Mesenchymal stem cell (in vitro differentiated cells and primary cell): ENCODE results near the gene PIK3R2.

Experiments
- DNase-seq: peaks from one replicate; pipeline ENCODE4 v3.0.0-alpha.2; 2013
- H2AFZ ChIP-seq: one replicate; pipeline ENCODE4 v1.6.1; 2013; ENCODE audit warnings: low read depth, mild to moderate bottlenecking, control low read depth, inconsistent platforms, low read length, moderate library complexity
- H2AK5ac ChIP-seq: 2 replicates; pipeline ENCODE4 v1.6.1; 2013; ENCODE audit warnings: low read length, moderate library complexity, mild to moderate bottlenecking, inconsistent platforms; ENCODE audit not compliant: severe bottlenecking
- H2BK120ac ChIP-seq: one replicate; pipeline ENCODE4 v1.6.1; 2013; ENCODE audit warnings: low read depth, mild to moderate bottlenecking, inconsistent platforms, low read length, moderate library complexity
- H2BK12ac ChIP-seq, 2 experiments: one replicate each; pipeline ENCODE4 v1.6.1; 2013; ENCODE audit warnings: inconsistent platforms in 2 of 2, low read length in 2 of 2, mild to moderate bottlenecking in 2 of 2, moderate library complexity in 2 of 2, control low read depth in 1 of 2
- H2BK15ac ChIP-seq: one replicate; pipeline ENCODE4 v1.6.1; 2013; ENCODE audit warnings: mild to moderate bottlenecking, low read depth, inconsistent platforms; ENCODE audit not compliant: poor library complexity, severe bottlenecking
- H2BK5ac ChIP-seq: 2 replicates; pipeline ENCODE4 v1.6.1; 2013; ENCODE audit warnings: low read depth, mild to moderate bottlenecking, low read length, control low read depth, inconsistent platforms; ENCODE audit not compliant: poor library complexity, severe bottlenecking
- H3K14ac ChIP-seq, 2 experiments: one replicate each; pipeline ENCODE4 v1.6.1; 2013; ENCODE audit warnings: inconsistent platforms in 2 of 2, low read length in 2 of 2, control low read depth in 1 of 2, mild to moderate bottlenecking in 1 of 2, moderate library complexity in 1 of 2
- H3K18ac ChIP-seq, 2 experiments: one replicate each; pipeline ENCODE4 v1.6.1; 2013; ENCODE audit warnings: inconsistent platforms in 2 of 2, low read length in 2 of 2, control low read depth in 1 of 2, low read depth in 1 of 2, mild to moderate bottlenecking in 1 of 2
- H3K23ac ChIP-seq, 2 experiments: one replicate each; pipeline ENCODE4 v1.6.1; 2013; ENCODE audit warnings: inconsistent platforms in 2 of 2, low read length in 2 of 2, mild to moderate bottlenecking in 2 of 2, moderate library complexity in 2 of 2, control low read depth in 1 of 2
- H3K27ac ChIP-seq: 2 replicates; pipeline ENCODE4 v1.5.1; 2013; ENCODE audit warnings: mild to moderate bottlenecking, moderate library complexity, low read length, control low read depth, inconsistent platforms; ENCODE audit not compliant: poor library complexity, severe bottlenecking
- H3K27me3 ChIP-seq, 2 experiments: 2 replicates each; pipeline versions ENCODE4 v1.6.1 to v1.7.0; 2013; ENCODE audit warnings: low read length in 2 of 2, mild to moderate bottlenecking in 2 of 2, moderate library complexity in 2 of 2, control low read depth in 1 of 2, inconsistent platforms in 1 of 2; ENCODE audit not compliant: control insufficient read depth in 1 of 2, insufficient read depth in 1 of 2
- H3K36me3 ChIP-seq, 2 experiments: 2 replicates each; pipeline versions ENCODE4 v1.6.1 to v1.7.0; 2013; ENCODE audit warnings: low read length in 2 of 2, control low read depth in 1 of 2, inconsistent platforms in 1 of 2, low read depth in 1 of 2, mild to moderate bottlenecking in 1 of 2; ENCODE audit not compliant: insufficient read depth in 2 of 2, control insufficient read depth in 1 of 2
- H3K4ac ChIP-seq, 2 experiments: one replicate each; pipeline ENCODE4 v1.6.1; 2013; ENCODE audit warnings: inconsistent platforms in 2 of 2, low read length in 2 of 2, mild to moderate bottlenecking in 2 of 2, moderate library complexity in 2 of 2, control low read depth in 1 of 2, low read depth in 1 of 2
- H3K4me1 ChIP-seq: 2 replicates; pipeline ENCODE4 v1.6.1; 2013; ENCODE audit warnings: low read depth, low read length, control low read depth; ENCODE audit not compliant: control insufficient read depth, insufficient read depth
- H3K4me2 ChIP-seq: 2 replicates; pipeline ENCODE4 v1.6.1; 2013; ENCODE audit warnings: low read length, mild to moderate bottlenecking, inconsistent platforms; ENCODE audit not compliant: poor library complexity, severe bottlenecking
- H3K4me3 ChIP-seq, 2 experiments: 2 replicates each; pipeline versions ENCODE4 v1.5.1 to v1.7.0; 2013; ENCODE audit warnings: low read length in 2 of 2, mild to moderate bottlenecking in 2 of 2, control low read depth in 1 of 2, low read depth in 1 of 2; ENCODE audit not compliant: insufficient read depth in 1 of 2
- H3K79me1 ChIP-seq: replicated peaks from 2 replicates; pipeline ENCODE4 v1.6.1; 2013; ENCODE audit warnings: mild to moderate bottlenecking, control low read depth, low read length, inconsistent platforms; ENCODE audit not compliant: poor library complexity, severe bottlenecking
- H3K9ac ChIP-seq: 2 replicates; pipeline ENCODE4 v1.7.0; 2013; ENCODE audit warnings: mild to moderate bottlenecking, low read length, moderate library complexity
- H3K9me3 ChIP-seq: 2 replicates; pipeline ENCODE4 v1.7.0; 2013; ENCODE audit warnings: mild to moderate bottlenecking, low read length; ENCODE audit not compliant: control insufficient read depth
- H4K8ac ChIP-seq: one replicate; pipeline ENCODE4 v1.6.1; 2013; ENCODE audit warnings: inconsistent platforms, mild to moderate bottlenecking, low read length, moderate library complexity
- H4K91ac ChIP-seq: one replicate; pipeline ENCODE4 v1.6.1; 2013; ENCODE audit warnings: mild to moderate bottlenecking, low read length, inconsistent platforms
- WGBS: methylation state at CpG from one replicate; pipeline ENCODE4 v1.1.7; 2013; ENCODE audit warnings: mixed read lengths; 5-methylcytosine and 5-hydroxymethylcytosine counted together

PIK3R2 gene

GRCh38 chr19:18202778-18203407 is 49.9 kb downstream of the PIK3R2 start:
- Histone ChIP-seq H3K9ac (peak overlapping the region; percentile 83), H3K23ac (peak overlapping the region in 1 of 2 experiments; percentile 90), H2BK5ac (no peak overlapping the region), H3K14ac (peak overlapping the region in 1 of 2 experiments; percentile 95), H4K8ac (no peak overlapping the region), H2BK120ac (no peak overlapping the region), H3K4me2 (peak overlapping the region; percentile 68), H4K91ac (no peak overlapping the region), H3K9me3 (no peaks in the 10 kb centered on the region), H3K79me1 (peaks cover 11% of the 10 kb centered on the region), H2AFZ (no peak overlapping the region), H2BK12ac (no peak overlapping the region), H2BK15ac (no peak overlapping the region), H3K4me1 (peaks cover 17% of the 10 kb centered on the region), H3K27me3 (no peaks in the 10 kb centered on the region), H3K18ac (peak overlapping the region in 1 of 2 experiments; percentile 22), H3K4me3 (peak overlapping the region; percentile 75 to 96), H2AK5ac (no peak overlapping the region), H3K4ac (no peak overlapping the region), H3K27ac (no peak overlapping the region), H3K36me3 (peaks cover 24 to 32% of the 10 kb centered on the region in 2 experiments)
- DNase-seq = no peak
- 41% methylated on average over 32 of the region's 32 CpGs for WGBS

- H3K4me2 ChIP-seq = peak overlapping the region; percentile 68
- no peak overlapping the region for H4K91ac ChIP-seq
- no peak overlapping the region for H2BK15ac ChIP-seq
- peaks cover 18 to 26% of the 10 kb centered on the region in 2 experiments for H3K36me3 ChIP-seq
- H3K9me3 ChIP-seq = no peaks in the 10 kb centered on the region
- no peak overlapping the region for H2BK12ac ChIP-seq
- peak overlapping the region in 1 of 2 experiments; percentile 95 for H3K14ac ChIP-seq
- H3K27me3 ChIP-seq = no peaks in the 10 kb centered on the region
- peak overlapping the region in 1 of 2 experiments; percentile 15 for H3K4ac ChIP-seq
- peaks cover 11% of the 10 kb centered on the region for H3K79me1 ChIP-seq
- no peak overlapping the region for H3K27ac ChIP-seq
- peak overlapping the region; percentile 29 for H4K8ac ChIP-seq
- H3K4me3 ChIP-seq = peak overlapping the region; percentile 75 to 96
- peak overlapping the region; percentile 83 for H3K9ac ChIP-seq
- H2BK5ac ChIP-seq = no peak overlapping the region
- no peak overlapping the region for H2AK5ac ChIP-seq
- H2AFZ ChIP-seq = peak overlapping the region; percentile 7
- H3K4me1 ChIP-seq = peaks cover 17% of the 10 kb centered on the region
- DNase-seq = no peak
- H2BK120ac ChIP-seq = no peak overlapping the region
- H3K23ac ChIP-seq = peak overlapping the region in 1 of 2 experiments; percentile 90
- 11% methylated on average over 22 of the region's 38 CpGs for WGBS
- peak overlapping the region in 1 of 2 experiments; percentile 22 for H3K18ac ChIP-seq
Observed at GRCh38 chr19:18203408-18203862, 50.5 kb downstream of the PIK3R2 start.

GRCh38 chr19:18203863-18204393 is 51.0 kb downstream of the PIK3R2 start, which contains the start of gene RAB3A:
Gene RAB3A (minus strand): TSS chr19:18204042. CDS start chr19:18202740, 1,302 bp downstream.
- no peaks in the 10 kb centered on the region for H3K27me3 ChIP-seq
- H3K23ac ChIP-seq = peak within 1 kb of the TSS in 1 of 2 experiments; percentile 90
- H2BK5ac ChIP-seq = peak within 1 kb of the TSS; percentile 61
- peaks cover 11% of the 10 kb centered on the region for H3K79me1 ChIP-seq
- WGBS = under 1% methylated on average over 50 of the region's 50 CpGs
- peak within 1 kb of the TSS; percentile 19 for H2AK5ac ChIP-seq
- peak; percentile 100 for DNase-seq
- H3K36me3 ChIP-seq = peaks cover 13 to 21% of the 10 kb centered on the region in 2 experiments
- peak within 1 kb of the TSS; percentile 75 to 96 for H3K4me3 ChIP-seq
- H4K8ac ChIP-seq = peak within 1 kb of the TSS; percentile 88
- H2AFZ ChIP-seq = peak within 1 kb of the TSS; percentile 7
- peak within 1 kb of the TSS in 1 of 2 experiments; percentile 95 for H3K14ac ChIP-seq
- peak within 1 kb of the TSS; percentile 44 for H2BK15ac ChIP-seq
- peak within 1 kb of the TSS; percentile 94 for H3K4me2 ChIP-seq
- H3K4me1 ChIP-seq = peaks cover 17% of the 10 kb centered on the region
- H3K9ac ChIP-seq = peak within 1 kb of the TSS; percentile 96
- H2BK12ac ChIP-seq = peak within 1 kb of the TSS in 1 of 2 experiments; percentile 52
- H2BK120ac ChIP-seq = peak within 1 kb of the TSS; percentile 97
- peak within 1 kb of the TSS; percentile 54 to 80 for H3K18ac ChIP-seq
- H3K4ac ChIP-seq = peak within 1 kb of the TSS; percentile 43 to 91
- H3K27ac ChIP-seq = peak within 1 kb of the TSS; percentile 98
- H4K91ac ChIP-seq = peak within 1 kb of the TSS; percentile 71
- no peaks in the 10 kb centered on the region for H3K9me3 ChIP-seq
